Esophagus squamous epithelium (tissue), 4 donors: ENCODE results near the gene NSG2.

Experiments used
- POLR2A ChIP-seq, 4 donors: fragments of 450-650 bp; IDR thresholded peaks; one replicate each; pipeline ENCODE4 v1.6.1; 2017; ENCODE audit warnings: antibody characterized with exemption in 4 of 4, mild to moderate bottlenecking in 4 of 4, moderate library complexity in 3 of 4
- TF ChIP-seq, protein P1 (sequence below), 6 experiments: fragments of 450-650 bp in 4 of 6; fragments of 200-600 bp in 2 of 6; sonication (generic) in 2 of 6; IDR thresholded peaks; one replicate each; pipeline ENCODE4 v1.5.1; 2016 to 2019; ENCODE audit warnings: antibody characterized with exemption in 6 of 6, mild to moderate bottlenecking in 4 of 6, moderate library complexity in 4 of 6

DNA sequence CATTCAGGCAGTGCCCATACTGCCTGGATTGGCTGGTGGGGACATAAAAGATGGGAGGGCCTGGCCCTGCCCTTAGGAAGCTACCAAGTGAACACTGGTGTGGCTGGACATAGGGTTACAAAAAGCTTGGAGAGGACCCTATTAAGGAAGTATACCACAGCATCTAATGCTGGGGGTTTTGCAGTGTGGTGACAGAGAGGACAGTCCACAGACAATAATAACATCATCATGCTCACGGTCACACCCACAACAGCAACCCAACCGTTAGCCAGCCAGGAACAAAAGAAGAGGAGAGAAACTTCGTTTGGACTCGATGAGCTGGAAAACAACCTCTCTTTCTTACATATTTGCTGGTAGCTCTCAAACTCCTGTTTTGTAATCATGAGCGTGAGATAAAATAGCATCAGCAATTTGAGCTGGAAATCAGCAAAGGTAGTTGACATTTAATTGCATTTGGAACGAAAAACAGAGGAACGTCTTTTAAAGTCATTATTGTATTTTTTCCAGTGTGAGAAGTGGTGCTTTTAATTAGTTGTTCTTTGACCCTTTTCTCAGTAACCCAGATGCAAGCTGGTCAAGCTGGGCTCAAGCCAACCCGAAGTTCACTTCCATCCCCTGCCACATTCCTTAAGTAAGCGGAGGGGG lies 73.4 kb downstream of the NSG2 start:
- TF ChIP-seq, protein P1, sequence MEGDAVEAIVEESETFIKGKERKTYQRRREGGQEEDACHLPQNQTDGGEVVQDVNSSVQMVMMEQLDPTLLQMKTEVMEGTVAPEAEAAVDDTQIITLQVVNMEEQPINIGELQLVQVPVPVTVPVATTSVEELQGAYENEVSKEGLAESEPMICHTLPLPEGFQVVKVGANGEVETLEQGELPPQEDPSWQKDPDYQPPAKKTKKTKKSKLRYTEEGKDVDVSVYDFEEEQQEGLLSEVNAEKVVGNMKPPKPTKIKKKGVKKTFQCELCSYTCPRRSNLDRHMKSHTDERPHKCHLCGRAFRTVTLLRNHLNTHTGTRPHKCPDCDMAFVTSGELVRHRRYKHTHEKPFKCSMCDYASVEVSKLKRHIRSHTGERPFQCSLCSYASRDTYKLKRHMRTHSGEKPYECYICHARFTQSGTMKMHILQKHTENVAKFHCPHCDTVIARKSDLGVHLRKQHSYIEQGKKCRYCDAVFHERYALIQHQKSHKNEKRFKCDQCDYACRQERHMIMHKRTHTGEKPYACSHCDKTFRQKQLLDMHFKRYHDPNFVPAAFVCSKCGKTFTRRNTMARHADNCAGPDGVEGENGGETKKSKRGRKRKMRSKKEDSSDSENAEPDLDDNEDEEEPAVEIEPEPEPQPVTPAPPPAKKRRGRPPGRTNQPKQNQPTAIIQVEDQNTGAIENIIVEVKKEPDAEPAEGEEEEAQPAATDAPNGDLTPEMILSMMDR (IDR thresholded peaks at IDR 0.05): no peak
- TF ChIP-seq POLR2A (IDR thresholded peaks at IDR 0.05): no peak
